ENCODE data around the gene MEF2D.

- TF ChIP-seq POLR2A (IDR thresholded peaks at IDR 0.05; ENCODE audit: low read length) (no peak), GATA1 (IDR thresholded peaks at IDR 0.05; ENCODE audit: low read depth, low read length) (no peak)
Observed at GRCh38 chr1:156504438-156504813, 3.9 kb upstream of the MEF2D start.
